HCT116 (cell line): ENCODE data around the gene FREM3. TPM values are rescaled to one million over a fixed set of nuclear protein-coding genes. Genes with fewer than 3 reads are reported as not detected.

ENCODE experiments used
- ATAC-seq: fragments of 200-7000 bp; cut with Tn5 transposase; 2 replicates; pipeline ENCODE4 v1.9.1; 2020; ENCODE audit warnings: mild to moderate bottlenecking, moderate library complexity
- BruUV-seq: library from RNA; stranded (reverse); fragments of 400-500 nt; replicated peaks from 2 replicates; lab custom pipeline; 2021; lab: Mats Ljungman, UMichigan
- CTCF ChIA-PET: fragments of 300-600 bp; sonication (Branson Sonifier 250); formaldehyde crosslinking; loops from one replicate; lab custom pipeline; 2021; ENCODE audit warnings: antibody characterized with exemption; lab: Charles Lee
- POLR2A ChIA-PET: fragments of 300-600, 350-600 bp; sonication (Branson Sonifier 250); formaldehyde crosslinking; loops from one replicate; lab custom pipeline; 2021; ENCODE audit warnings: antibody characterized with exemption; lab: Charles Lee
- RAD21 ChIA-PET, 2 experiments: fragments of 300-600 bp; sonication (Branson Sonifier 250); formaldehyde crosslinking; loops; one replicate each; lab custom pipeline; 2023; ENCODE audit warnings: low total read pairs in 2 of 2; ENCODE audit not compliant: uncharacterized antibody in 2 of 2, unreplicated experiment in 2 of 2, low non-redundant PET in 1 of 2; lab: Charles Lee
- DNase-seq: peaks from one replicate; pipeline ENCODE4 v3.0.0-alpha.2; 2010; ENCODE audit warnings: low read depth, low spot score
- H2AFZ ChIP-seq: fragments of 200-600 bp; shearing (Covaris generic), sonication (generic); 2 replicates; pipeline ENCODE4 v1.6.1; 2017; ENCODE audit warnings: low read depth, mixed run types, mixed read lengths, antibody characterized with exemption, low read length; ENCODE audit not compliant: poor library complexity, severe bottlenecking
- H3K27ac ChIP-seq: 2 replicates; pipeline ENCODE4 v1.5.1; 2012; ENCODE audit warnings: low read depth, low read length
- H3K27me3 ChIP-seq: fragments of 200-600 bp; sonication (generic); 2 replicates; pipeline ENCODE4 v1.6.1; 2016; ENCODE audit warnings: mixed run types, low read length, mixed read lengths; ENCODE audit not compliant: insufficient read depth
- H3K36me3 ChIP-seq, 2 experiments: fragments of 200-500 bp in 1 of 2; fragments of 200-600 bp in 1 of 2; sonication (Bioruptor generic) in 1 of 2; sonication (generic) in 1 of 2; 2 replicates each; pipeline versions ENCODE4 v1.5.1 to v1.6.1; 2014 to 2016; ENCODE audit warnings: low read length in 2 of 2, inconsistent platforms in 1 of 2, mixed read lengths in 1 of 2, mixed run types in 1 of 2; ENCODE audit not compliant: insufficient read depth in 2 of 2, control insufficient read depth in 1 of 2
- H3K4me1 ChIP-seq, 2 experiments: fragments of 200-600 bp in 1 of 2; sonication (generic) in 1 of 2; 2 replicates each; pipeline versions ENCODE4 v1.5.1 to v1.6.1; 2012 to 2017; ENCODE audit warnings: low read length in 2 of 2, inconsistent platforms in 1 of 2, mild to moderate bottlenecking in 1 of 2, mixed read lengths in 1 of 2, mixed run types in 1 of 2, moderate library complexity in 1 of 2; ENCODE audit not compliant: insufficient read depth in 2 of 2, control insufficient read depth in 1 of 2
- H3K4me2 ChIP-seq: fragments of 200-600 bp; sonication (generic); 2 replicates; pipeline ENCODE4 v1.6.1; 2017; ENCODE audit warnings: mixed run types, low read length, mixed read lengths
- H3K4me3 ChIP-seq, 2 experiments: fragments of 200-600 bp in 1 of 2; sonication (generic) in 1 of 2; replicated peaks in 1 of 2; 2 replicates each; pipeline ENCODE4 v1.5.1; 2011 to 2016; ENCODE audit warnings: low read length in 2 of 2, control low read depth in 1 of 2, low read depth in 1 of 2, mild to moderate bottlenecking in 1 of 2, mixed read lengths in 1 of 2, mixed run types in 1 of 2
- H3K79me2 ChIP-seq: fragments of 200-600 bp; sonication (generic); 2 replicates; pipeline ENCODE4 v1.6.1; 2017; ENCODE audit warnings: mild to moderate bottlenecking, mixed run types, low read length, moderate library complexity, mixed read lengths; ENCODE audit not compliant: insufficient read depth
- H3K9ac ChIP-seq: fragments of 200-600 bp; sonication (generic); 2 replicates; pipeline ENCODE4 v1.6.1; 2016; ENCODE audit warnings: low read length, mixed read lengths
- H3K9me2 ChIP-seq: fragments of 200-600 bp; sonication (generic), shearing (Covaris generic); 2 replicates; pipeline ENCODE4 v1.6.1; 2017; ENCODE audit warnings: mixed run types, mild to moderate bottlenecking, moderate library complexity; ENCODE audit not compliant: insufficient read depth
- H3K9me3 ChIP-seq, 2 experiments: fragments of 200-500 bp in 1 of 2; fragments of 200-600 bp in 1 of 2; sonication (Bioruptor generic) in 1 of 2; sonication (generic) in 1 of 2; 2 replicates each; pipeline ENCODE4 v1.6.1; 2014 to 2017; ENCODE audit warnings: low read length in 2 of 2, mixed read lengths in 2 of 2, inconsistent platforms in 1 of 2, low read depth in 1 of 2, mild to moderate bottlenecking in 1 of 2, mixed run types in 1 of 2, moderate library complexity in 1 of 2; ENCODE audit not compliant: control insufficient read depth in 1 of 2, insufficient read depth in 1 of 2
- H4K20me1 ChIP-seq: fragments of 200-600 bp; sonication (generic), shearing (Covaris generic); 2 replicates; pipeline ENCODE4 v1.6.1; 2017; ENCODE audit warnings: mixed run types, mild to moderate bottlenecking, moderate library complexity; ENCODE audit not compliant: insufficient read depth
- ATF3 ChIP-seq: IDR thresholded peaks from 2 replicates; pipeline ENCODE4 v1.6.1; 2012
- CBX3 ChIP-seq: IDR thresholded peaks from 2 replicates; pipeline ENCODE4 v1.6.1; 2012; ENCODE audit warnings: low read depth
- EGR1 ChIP-seq: IDR thresholded peaks from 2 replicates; pipeline ENCODE4 v1.6.1; 2012; ENCODE audit warnings: low read depth
- EZH2 ChIP-seq: fragments of 200-600 bp; sonication (generic); IDR thresholded peaks from 2 replicates; pipeline ENCODE4 v1.6.1; 2017; ENCODE audit warnings: antibody characterized with exemption, mixed run types
- EZH2phosphoT487 ChIP-seq: fragments of 200-600 bp; IDR thresholded peaks from 2 replicates; pipeline ENCODE4 v1.6.1; 2018; ENCODE audit warnings: antibody characterized with exemption, borderline replicate concordance
- JUND ChIP-seq: IDR thresholded peaks from 2 replicates; pipeline ENCODE4 v1.6.1; 2012
- MAX ChIP-seq: IDR thresholded peaks from 2 replicates; pipeline ENCODE4 v1.6.1; 2012
- POLR2A ChIP-seq: IDR thresholded peaks from 2 replicates; pipeline ENCODE4 v1.7.0; 2011; ENCODE audit warnings: borderline replicate concordance; ENCODE audit not compliant: insufficient read depth, insufficient read length; ENCODE audit errors: extremely low read depth
- POLR2AphosphoS5 ChIP-seq: IDR thresholded peaks from 2 replicates; pipeline ENCODE4 v1.6.1; 2011; ENCODE audit warnings: mild to moderate bottlenecking, low read depth, low read length, moderate library complexity
- RAD21 ChIP-seq: IDR thresholded peaks from 2 replicates; pipeline ENCODE4 v1.6.1; 2012; ENCODE audit warnings: low read depth, mild to moderate bottlenecking
- SIN3A ChIP-seq: IDR thresholded peaks from 2 replicates; pipeline ENCODE4 v1.6.1; 2012; ENCODE audit warnings: low read depth
- SP1 ChIP-seq: IDR thresholded peaks from 2 replicates; pipeline ENCODE4 v1.6.1; 2012; ENCODE audit warnings: low read depth
- TCF7L2 ChIP-seq: IDR thresholded peaks from 2 replicates; pipeline ENCODE4 v1.7.0; 2011; ENCODE audit warnings: borderline replicate concordance, inconsistent platforms; ENCODE audit not compliant: insufficient read depth, insufficient read length; ENCODE audit errors: extremely low read depth
- intact Hi-C: fragments of 100-400 bp; cut with micrococcal nuclease; formaldehyde crosslinking; loops from 2 replicates; pipeline ENCODE4 v1.10.0; 2022
- total RNA-seq: library from RNA; stranded (reverse); gene quantifications from one replicate; pipeline ENCODE4 v1.2.1, GENCODE V29; 2021; ENCODE audit not compliant: unreplicated experiment
- TF ChIP-seq, protein P1 (sequence below), 3 experiments: fragments of 200-600 bp in 1 of 3; sonication (generic) in 1 of 3; IDR thresholded peaks in 2 of 3; conservative IDR thresholded peaks in 1 of 3; 2 replicates each; pipeline ENCODE4 v1.5.1; 2012 to 2017; ENCODE audit warnings: low read depth in 2 of 3, low read length in 2 of 3, antibody characterized with exemption in 1 of 3, borderline replicate concordance in 1 of 3, control low read depth in 1 of 3, mild to moderate bottlenecking in 1 of 3, mixed read lengths in 1 of 3, mixed run types in 1 of 3, moderate library complexity in 1 of 3; ENCODE audit not compliant: insufficient read depth in 1 of 3

The FREM3 gene
- total RNA-seq, 1 experiment from 2014 or later = not detected

DNA sequence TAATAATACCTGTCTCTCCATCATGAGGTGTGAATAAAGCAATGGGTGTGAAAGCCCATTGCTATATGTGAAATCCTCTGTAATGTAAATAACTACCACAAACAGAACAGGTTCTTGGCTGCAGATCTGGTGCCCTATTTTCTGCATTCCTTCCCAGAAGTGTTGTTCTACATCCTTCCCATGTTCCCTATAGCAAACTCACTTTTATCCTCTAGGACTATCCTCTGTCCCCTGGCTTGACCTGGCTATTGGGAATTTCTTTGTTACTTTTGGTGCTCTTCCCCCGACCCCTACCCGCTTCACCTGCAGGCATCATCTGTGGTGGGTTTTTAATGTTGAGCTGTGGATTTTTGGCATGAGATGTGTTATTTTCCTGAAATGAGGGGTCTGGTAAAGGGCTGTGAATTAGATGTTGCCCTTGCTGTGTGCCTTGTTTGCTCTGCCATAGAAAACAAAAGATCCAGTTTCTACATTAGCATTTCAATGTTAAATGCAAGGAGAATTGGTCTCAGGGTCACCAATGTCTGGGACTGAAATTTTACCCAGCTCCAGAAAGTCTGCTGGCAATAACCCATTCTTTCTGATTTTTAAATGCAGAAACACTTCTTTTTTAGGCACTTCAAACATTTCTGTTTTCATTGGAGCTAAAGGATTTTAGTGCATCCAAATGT lies 13.6 kb upstream of the FREM3 start:
- H3K27ac ChIP-seq = no peak overlapping the region
- no peaks in the 10 kb centered on the region for H3K79me2 ChIP-seq
- no peak overlapping the region for H3K9ac ChIP-seq
- no peaks in the 10 kb centered on the region for H3K4me1 ChIP-seq
- H3K36me3 ChIP-seq = no peaks in the 10 kb centered on the region
- RAD21 ChIA-PET = no interaction called here
- POLR2A ChIA-PET = no interaction called here
- ATAC-seq (no peak), DNase-seq (no peak)
- no TSS peak for BruUV-seq
- CTCF ChIA-PET = no interaction called here
- no peaks in the 10 kb centered on the region for H4K20me1 ChIP-seq
- no peaks in the 10 kb centered on the region for H3K9me2 ChIP-seq
- TF ChIP-seq SIN3A = no peak
- TF ChIP-seq MAX = no peak
- no peak for TF ChIP-seq CBX3
- TF ChIP-seq RAD21 = no peak
- no peak for TF ChIP-seq POLR2A
- TF ChIP-seq ATF3 = no peak
- no peak for TF ChIP-seq SP1
- no peak for TF ChIP-seq JUND
- no peak for TF ChIP-seq EZH2
- no peak for TF ChIP-seq TCF7L2
- TF ChIP-seq EGR1 = no peak
- TF ChIP-seq EZH2phosphoT487 = no peak
- TF ChIP-seq, protein P1, sequence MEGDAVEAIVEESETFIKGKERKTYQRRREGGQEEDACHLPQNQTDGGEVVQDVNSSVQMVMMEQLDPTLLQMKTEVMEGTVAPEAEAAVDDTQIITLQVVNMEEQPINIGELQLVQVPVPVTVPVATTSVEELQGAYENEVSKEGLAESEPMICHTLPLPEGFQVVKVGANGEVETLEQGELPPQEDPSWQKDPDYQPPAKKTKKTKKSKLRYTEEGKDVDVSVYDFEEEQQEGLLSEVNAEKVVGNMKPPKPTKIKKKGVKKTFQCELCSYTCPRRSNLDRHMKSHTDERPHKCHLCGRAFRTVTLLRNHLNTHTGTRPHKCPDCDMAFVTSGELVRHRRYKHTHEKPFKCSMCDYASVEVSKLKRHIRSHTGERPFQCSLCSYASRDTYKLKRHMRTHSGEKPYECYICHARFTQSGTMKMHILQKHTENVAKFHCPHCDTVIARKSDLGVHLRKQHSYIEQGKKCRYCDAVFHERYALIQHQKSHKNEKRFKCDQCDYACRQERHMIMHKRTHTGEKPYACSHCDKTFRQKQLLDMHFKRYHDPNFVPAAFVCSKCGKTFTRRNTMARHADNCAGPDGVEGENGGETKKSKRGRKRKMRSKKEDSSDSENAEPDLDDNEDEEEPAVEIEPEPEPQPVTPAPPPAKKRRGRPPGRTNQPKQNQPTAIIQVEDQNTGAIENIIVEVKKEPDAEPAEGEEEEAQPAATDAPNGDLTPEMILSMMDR (IDR thresholded peaks at IDR 0.05 in 2 of 3, conservative IDR thresholded peaks at IDR 0.05 in 1 of 3; ENCODE audit: borderline replicate concordance in 1 of 3, insufficient read depth in 1 of 3, low read depth in 2 of 3, low read length in 2 of 3) = no peak
- TF ChIP-seq POLR2AphosphoS5 = no peak
- no peak overlapping the region for H3K4me3 ChIP-seq
- no peaks in the 10 kb centered on the region for H3K9me3 ChIP-seq
- no peak overlapping the region for H3K4me2 ChIP-seq
- intact Hi-C loops = no loop called here
- H2AFZ ChIP-seq = no peak overlapping the region
- H3K27me3 ChIP-seq = no peaks in the 10 kb centered on the region
